MV-4-11 (cell line): ENCODE data around the gene THEMIS.

Experiments used
- DNase-seq: peaks from one replicate; lab custom pipeline; 2025; lab: John Stamatoyannopoulos, UW

Gene THEMIS

DNA sequence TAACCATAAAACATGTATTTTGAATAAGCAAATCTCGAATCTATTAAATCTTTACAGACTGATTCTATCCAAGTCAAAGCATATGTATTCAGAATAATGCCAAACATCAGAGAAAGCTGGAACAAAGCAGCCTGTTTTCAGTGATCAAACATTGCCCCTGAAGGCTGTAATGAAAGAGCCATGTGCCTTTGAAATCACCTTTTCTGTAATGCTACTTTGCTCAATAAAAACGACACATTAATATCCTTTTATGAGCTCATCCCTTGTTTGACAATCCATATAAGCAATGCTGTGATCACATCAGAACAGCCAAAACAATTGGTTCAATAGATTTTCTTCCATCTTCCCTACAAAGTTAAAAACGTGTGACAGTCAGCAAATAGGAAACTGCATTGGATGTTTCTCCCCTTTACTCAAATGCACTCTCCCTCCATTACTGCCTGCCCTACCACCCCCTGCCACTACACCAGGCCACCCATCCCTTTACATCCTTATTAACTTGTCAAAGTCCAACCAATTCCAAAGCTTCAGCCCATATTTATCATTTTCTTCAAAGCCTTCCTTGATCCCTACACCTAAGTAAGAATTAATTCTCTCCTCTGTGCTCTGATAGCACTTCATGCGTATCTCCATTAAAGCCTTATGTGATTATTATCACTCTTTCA is 42.0 kb downstream of the THEMIS start:
- DNase-seq: no peak

DNA sequence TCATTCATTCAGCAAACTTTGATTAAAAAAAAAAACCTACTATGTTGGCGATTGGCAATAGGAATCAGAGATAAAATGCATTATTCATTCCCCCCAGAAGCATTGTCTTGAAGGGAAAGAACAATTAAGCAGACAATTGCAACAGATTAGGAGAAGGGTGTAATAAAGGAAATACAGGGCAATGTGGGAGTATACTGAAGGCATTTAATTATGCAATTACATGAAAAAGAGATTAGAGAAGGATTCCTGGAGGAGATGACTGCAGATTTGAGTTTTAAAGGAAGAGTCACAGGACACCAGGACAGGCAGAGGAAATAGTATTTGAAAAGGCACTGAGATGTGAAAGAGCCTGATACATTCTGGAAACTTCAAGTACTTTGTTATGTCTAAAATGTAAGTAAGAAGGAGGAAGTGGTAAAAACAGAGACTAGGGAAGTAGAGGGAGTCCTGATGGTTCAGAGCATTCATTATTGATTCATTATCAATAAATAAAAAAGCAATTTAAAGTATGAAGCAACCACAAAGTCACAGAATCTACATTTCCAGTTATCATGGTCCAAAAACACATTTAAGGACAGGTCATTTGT is 43.7 kb downstream of the THEMIS start:
- DNase-seq: peak; percentile 2

DNA sequence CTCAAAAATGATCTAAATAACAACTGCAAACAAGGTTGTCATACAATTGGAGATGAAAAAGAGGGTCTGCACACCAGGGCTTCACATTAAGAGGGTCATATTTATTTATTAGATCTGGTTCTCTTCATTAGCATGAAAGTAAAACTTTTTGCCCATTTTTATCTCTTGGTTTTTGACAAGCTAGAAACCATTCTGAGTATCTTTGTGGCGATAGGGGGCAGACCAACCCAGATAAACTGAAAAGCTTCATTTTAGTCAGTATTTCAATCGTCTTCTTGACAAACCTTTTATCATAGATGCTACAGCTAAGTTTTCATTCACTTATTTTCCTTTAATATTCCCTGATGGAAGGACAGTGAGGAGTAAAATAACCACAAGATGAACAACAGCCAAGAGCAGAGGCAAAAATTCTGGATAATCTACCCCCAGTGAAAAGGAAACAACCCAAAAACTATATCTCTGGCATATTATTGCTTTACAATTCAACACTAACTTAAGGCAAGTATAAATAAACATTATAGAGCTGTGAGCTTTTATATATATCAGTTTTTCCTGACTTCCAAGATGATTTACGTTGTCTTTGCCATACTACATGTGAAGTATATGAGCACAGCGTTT is 45.2 kb downstream of the THEMIS start:
- no peak for DNase-seq

DNA sequence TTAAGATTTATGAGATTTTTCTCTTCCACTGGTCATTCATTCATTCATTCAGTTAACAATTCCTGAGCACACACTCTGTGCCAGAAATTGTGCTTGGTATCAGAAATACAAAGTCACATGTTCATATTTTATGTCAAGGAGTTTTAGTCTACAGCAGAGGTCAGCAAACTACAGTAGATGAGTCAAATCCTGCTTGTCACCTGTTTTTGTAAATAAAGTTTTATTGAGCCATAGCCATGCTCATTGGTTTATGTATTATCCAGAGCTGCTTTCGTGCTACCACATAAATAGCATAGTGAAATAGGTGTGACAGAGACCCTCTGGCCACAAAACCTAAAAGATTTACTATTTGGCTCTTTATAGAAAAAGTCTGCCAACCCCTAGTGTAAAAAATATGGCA is 46.8 kb downstream of the THEMIS start:
- DNase-seq: no peak

DNA sequence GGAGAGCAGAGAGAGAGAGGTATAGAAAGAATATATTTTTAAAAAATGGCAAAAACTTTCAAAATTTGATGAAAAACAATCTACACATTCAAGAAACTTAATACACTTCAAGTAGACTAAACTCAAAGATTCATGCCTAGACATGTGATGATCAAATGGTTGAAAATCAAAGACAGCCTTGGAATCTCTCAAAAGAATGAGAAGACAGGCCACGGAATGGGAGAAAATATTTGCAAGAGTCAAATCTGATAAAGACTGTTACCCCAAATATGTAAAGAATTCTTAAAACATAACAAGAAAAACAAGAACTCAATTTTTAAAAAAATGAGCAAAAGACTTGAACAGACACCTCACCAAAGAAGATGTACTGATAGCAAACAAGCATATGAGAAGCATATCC is 49.7 kb downstream of the THEMIS start:
- no peak for DNase-seq

DNA sequence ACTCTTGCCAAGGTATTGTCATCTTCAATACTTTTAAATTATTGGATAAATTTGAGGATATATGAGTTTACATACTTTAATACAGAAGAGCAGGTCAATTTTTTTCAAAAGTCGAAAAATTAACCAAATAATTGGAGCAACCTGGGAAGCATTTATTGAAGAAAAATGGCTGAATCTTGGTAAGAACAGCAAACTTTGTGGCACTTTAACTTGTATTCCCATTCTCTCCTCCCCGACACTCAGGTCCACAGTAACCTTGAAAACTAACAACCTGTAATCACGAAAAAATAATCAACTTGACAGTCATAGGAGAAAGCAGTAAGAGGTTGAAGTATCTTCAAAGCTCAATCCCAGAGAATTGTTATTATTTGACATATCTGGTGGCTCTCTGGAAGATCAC is 55.6 kb downstream of the THEMIS start:
- no peak for DNase-seq

DNA sequence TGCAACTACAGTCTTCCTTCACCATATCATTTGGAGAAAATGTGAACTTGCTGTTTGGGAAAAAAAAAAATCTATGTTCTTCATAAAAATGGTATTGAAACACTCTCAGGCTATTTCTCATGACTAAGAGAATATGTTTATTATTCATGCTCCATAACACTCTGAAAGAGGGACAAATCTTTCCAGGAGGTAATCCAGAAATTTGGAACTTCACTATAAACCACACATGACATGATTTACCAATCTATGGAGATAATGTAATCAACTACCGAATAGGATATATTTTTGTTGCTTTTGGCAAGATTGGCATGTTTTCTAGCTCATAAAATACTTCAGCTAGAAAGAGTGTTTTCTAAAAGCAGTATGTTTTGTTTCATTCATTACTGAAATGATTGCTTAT is 56.3 kb downstream of the THEMIS start:
- DNase-seq: no peak

DNA sequence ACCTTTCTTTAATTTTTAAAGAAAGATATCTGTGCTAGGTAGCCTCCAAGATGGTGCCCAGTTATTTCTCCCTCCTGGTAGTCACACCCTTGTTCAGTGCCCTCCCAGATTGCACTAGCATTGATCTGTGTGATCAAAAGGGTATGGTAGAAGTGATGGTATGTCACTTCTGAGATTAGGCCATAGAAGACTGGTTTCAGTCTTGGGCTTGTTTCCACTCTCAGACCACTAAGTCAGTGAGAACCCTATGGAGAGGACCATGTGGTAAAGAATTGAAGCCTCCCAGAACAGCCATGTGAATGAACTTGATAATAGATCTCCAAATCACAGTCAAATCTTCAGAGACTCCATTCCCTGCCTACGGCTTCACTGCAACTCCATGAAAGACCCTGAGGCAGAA is 57.3 kb downstream of the THEMIS start:
- no peak for DNase-seq

DNA sequence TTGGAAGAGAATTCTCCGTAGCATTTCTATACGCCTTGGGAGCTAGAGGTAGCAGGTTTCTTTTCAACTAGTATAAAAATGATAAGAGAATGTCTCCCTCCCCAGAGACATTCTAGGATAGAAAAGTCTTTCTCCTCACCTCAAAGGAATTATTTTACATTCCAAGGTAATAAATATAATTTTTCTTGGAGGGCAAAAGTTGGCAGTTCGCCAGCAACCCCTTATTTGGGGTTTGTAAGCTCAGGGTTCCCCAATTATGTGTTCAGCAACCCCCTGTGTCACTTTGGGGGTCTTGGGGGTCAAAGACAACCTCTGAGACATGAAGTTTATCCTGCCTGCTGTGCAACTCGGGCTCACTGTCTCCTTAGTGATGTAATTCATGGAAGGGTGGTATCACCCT is 58.3 kb downstream of the THEMIS start:
- DNase-seq: no peak

DNA sequence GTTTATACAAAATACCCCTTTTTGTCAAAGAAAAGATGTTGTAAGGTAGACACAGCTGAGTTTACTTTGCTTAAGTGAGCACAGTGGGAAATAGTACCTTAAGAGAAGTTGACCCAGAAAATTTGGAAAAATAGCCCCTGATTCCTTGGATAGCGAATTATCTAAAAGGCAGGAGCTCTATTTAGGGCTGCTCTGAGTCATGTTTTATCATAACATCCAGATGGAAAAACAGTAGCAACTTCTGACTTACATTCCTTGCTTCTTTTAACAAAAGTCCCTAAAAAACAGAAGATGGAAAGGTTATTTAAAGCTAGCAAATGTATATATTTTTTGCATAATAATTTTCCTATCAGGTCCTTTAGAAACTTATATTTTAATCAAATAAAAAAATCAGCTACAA is 59.0 kb downstream of the THEMIS start:
- no peak for DNase-seq

DNA sequence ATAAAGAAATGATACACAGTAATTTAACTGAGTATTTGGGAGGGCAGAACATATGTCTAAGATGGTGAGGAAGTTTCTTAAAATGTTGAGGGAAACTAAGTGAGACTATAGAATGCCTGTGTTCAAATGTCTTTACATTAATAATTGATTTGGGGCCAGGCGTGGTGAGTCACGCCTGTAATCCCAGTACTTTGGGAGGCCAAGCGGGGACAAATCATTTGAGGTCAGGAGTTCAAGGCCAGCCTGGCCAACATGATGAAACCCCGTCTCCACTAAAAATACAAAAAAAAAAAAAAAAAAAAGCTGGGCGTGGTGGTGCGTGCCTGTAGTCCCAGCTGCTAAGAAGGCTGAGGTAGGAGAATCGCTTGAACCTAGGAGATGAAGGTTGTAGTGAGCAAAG is 66.7 kb downstream of the THEMIS start:
- DNase-seq: no peak

DNA sequence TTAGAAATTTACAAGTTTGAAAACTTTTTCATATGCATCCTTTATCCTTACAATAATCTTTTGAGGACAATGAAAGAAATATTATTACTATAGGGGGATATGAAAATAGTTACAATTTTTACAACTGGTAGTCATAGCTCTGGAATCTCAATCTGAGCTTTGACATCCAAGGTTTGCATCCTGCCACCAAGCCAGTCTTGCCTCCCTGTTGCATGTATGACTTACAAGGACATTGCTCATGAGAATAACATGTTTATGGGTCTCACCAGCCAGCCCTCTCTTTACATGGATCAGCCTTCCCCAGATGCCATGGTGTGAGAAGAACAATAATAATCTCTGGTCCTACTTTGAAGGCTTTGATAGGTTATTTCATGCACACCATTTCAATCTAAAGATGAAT is 67.5 kb downstream of the THEMIS start:
- DNase-seq: no peak

DNA sequence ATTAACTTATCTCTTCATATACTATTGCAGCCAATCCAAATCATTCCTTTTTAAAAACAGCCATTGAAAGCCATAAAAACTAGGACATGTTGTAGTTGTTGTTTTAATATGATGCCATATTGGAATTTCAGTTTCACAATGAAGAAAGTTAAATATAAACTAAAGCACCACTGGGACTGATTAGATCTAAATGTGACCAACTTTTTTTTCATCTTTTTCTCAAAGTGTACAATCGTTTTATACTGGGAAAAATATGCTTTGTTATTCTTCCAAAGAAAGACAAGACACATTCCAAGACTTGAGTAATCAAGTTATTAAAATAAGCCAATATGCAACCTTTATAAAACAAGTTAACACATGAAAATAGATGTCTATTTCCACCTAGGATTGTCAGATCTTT is 68.5 kb downstream of the THEMIS start:
- DNase-seq: no peak

DNA sequence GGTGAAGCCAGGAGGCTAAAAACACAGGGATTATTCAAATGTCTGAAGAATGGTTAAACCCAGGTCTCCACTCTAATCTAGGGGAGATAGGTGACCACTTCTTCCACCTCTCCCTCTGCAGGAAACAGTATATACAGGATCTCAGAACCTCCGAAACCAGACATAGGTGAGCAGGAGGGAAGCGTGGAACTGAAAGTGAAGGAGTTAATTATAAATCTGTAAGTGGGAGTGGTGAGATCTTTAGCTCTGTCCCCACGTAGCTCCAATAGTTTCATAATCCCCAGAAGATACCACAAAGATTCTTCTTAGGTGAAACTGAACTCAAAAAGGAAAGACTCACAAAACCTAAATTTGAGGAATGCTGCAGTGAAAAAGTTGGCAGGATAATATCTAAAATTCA is 76.8 kb downstream of the THEMIS start:
- no peak for DNase-seq

DNA sequence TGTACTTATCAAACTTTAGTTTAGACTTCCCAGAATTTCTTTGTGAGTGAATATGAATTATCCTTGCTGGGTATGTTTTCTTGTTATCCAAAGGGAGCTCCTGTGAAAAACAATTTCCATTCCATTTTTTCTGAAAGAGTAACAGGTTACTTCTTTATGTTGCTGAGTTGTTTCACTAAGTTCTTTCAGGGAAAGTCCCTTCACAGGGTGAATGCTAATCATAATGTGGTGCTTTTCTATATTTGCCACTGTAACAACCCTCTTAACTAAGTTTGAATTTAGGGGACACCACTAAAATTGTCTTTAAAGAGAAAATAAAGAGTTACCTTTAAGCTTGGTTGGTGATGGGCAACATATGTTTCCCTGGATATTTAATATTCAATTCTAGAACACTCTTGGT is 79.4 kb downstream of the THEMIS start:
- DNase-seq: no peak

DNA sequence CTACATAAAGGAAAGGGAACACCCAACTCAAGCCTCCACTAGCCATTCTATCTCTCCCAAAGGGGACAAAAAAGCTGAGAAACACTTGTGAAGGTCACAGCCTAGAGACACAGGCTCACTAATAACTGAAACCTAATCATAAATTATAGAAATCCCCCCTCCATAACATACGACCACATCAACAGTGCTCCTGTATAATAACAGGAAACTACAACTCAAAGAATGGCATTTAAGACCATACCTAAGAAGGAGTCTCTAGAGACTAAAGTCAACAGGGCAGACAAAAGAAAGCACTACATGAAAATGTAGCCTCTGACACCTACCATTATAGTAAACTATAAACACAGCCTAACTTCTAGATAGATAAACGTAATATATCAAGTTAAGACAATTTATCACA is 82.7 kb downstream of the THEMIS start:
- no peak for DNase-seq

DNA sequence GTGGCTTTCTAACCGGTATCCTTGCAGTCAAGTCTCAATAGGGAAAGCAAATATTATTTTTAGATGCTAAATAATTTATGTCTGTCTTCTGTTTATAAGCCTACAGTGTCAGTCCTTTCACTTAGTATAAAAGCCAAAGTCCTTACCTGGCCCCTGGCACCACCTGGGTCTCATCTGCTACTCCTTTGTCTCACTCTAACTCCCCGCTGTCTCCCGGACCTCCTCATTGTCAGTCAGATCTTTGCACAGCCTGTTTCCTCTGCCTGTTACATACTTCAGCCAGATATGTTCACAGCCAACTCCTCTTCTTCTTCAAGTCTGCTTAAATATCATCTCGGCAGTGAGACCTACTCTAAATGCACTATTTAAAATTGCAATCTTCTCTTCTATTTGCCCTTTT is 84.2 kb downstream of the THEMIS start:
- DNase-seq: no peak

DNA sequence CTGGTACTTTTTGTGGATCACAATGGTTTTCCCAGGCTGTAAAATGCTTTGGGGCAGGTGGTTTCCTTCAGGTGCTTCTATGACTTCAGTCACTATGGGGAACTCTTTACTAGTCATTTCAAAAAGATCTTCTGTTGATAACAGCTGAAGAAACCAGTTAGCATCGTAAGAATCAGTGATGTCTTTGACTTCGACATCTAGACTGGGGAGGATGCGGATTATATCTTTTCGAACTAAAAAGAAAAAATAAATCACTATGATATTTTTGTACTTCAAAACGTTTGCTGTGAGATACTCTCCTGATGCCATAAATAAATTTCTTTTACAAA is 87.2 kb downstream of the THEMIS start:
- DNase-seq: no peak

DNA sequence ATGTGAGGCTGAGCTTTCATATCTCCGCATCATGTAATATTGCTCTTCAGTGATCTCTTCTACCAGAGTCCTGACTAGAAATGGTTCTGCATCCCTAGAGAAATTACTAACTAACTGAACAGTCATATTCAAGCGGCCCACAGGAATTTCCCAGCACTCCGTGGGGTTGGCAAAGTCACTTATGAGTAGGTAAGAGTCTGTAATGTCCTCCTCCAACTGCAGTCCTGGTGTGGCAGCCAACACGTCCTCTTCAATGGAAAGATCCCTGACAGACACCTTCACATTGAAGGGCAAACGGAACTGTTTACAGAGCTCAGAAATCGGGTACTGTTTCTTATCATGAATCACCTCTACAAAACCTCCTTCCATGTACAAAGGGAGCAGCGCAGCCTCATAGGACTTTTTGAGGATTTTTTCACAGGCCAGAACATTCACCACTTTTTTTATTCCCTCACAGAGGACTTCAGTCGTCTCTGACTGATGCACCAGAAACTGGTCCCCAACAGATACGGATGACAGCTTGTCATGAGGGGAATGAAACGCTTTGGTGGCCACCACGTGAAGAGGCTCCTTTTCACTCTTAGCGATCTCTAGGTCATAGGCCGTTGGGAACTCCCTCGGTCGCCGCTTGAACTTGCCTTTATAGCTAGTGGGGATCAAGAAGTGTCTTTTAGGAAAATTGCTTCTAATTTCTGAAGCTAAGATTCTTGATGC is 87.7 kb downstream of the THEMIS start:
- no peak for DNase-seq

DNA sequence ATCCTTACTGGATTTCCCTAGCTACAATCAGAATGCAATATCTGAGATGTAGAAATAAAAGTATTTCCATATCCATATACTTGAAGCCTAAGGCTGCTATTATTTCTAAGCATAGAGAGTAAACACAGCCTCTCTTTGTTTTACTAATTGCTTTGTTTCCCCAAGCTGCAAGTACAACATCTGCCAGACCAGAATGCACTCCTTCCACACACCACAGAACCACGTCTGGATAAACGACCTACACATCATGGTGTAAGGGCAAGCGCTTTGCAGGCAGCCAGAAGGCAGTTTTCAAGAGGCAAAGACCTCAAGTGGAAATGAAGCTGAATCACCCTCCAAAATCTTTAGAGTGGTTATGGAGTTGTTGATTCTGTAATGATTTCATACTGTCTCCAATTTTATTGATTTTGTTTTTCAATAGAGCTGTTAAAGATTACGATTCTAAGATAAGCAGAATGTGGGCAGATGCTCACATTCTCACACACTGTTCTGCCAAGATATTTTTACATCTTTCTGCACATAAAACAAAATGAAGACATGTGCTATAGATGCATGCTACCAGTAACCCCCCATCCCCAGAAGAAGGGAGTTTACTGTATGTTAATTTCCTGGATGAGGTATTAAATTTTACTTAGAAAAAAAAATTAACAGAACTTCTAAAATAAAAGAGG is 88.8 kb downstream of the THEMIS start:
- no peak for DNase-seq

DNA sequence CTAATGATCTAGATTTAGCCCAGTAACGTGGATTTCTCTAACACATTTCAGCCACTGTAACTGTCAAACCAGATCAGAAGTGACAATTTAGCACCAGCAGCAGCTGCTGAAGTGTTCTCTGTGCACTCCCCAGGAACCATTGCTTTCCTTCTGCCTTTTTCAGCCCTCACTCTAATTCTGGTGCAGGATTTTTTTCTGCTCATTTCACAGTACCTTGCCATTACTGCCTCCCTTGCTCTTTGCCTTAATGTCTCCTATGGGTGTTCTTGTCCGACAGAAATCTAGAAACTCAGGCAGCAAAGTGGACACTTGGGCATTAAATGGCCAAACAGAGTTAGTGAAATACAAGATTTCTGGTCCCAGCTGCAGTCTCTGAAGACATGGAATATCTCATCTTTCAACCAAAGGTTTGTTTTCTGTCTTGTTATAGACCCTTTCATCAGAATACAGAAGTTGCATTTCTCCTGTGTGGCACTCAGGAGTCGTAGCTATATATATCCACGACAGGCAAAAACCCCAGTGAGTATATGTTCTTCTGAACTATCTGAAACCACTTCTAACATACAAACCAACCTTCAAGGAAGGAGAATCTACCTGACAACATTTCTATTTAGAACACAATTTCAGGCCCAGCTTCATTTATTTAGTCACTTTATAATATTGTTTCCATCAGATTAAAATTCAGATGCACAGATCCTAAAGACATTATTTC is 92.9 kb downstream of the THEMIS start:
- DNase-seq: no peak

DNA sequence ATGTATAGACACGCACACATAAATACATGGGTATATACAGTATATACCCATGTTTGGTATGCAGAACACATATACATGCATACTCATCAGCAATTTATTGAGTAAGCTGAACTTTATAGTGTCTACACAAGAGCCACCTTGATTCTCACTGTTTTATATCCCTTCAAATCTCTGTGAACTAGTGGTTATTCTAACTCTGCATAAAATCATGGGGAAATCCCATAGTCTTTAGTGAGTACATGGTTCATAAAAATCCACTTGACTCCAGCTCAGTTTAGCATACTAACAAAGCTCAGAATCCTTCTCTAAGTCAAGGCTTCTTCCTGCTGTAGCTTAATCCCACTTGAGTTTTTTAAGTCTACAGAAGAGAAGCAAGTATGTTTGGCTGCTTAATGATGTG is 104.1 kb downstream of the THEMIS start:
- DNase-seq: no peak
